ENCODE data around the gene KIAA0513. TPM values are rescaled to one million over a fixed set of nuclear protein-coding genes. Genes with fewer than 3 reads are reported as not detected.

The KIAA0513 gene
- total RNA-seq, 2 donors from 2014 or later = 13.4 to 50.1 TPM

DNA sequence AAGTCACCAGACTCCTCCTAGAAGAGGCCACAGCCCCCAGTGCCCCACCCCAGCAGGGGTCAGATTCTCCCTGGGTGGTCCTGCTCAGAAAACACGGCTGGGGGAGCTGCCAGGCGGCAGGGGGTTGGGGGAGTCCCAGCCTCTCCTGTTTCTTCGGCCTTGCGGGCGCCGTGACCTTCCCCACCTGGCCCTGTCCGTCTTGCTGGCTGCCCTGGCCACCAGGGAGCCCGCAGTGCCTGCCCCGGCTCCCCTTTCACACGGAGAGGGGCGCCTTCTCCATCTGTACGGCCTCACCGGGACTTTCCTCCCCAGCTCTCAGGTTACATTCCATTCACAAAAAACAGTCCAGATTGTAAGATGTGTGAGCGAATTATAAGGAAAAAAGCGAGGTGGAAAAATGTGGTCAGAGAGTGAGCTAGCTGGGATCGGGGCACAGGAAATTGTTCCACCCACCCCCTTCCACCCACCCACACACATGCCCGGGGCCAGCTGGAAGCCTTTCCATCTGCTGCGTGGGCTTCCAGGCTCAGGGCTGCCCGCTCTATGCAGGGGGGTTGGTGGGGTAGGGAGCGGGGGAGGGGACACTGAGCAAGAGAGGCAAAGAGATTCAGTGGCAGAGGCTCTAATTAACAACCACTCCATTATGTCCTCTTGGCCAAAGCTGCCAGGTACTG, 99.2 kb downstream of the KIAA0513 start:
- no peaks in the 10 kb centered on the region for H3K9me3 ChIP-seq
- ATAC-seq (ENCODE audit: insufficient number of reproducible peaks, low FRiP score, low read depth) = peak; percentile 27
- peaks cover 50 to 71% of the 10 kb centered on the region in 2 donors for H3K4me1 ChIP-seq (ENCODE audit: control insufficient read depth in 1 of 2, low read depth in 2 of 2)
- no peaks in the 10 kb centered on the region for H3K36me3 ChIP-seq
- peak overlapping the region; percentile 90 to 96 for H3K27ac ChIP-seq
- no peaks in the 10 kb centered on the region for H3K27me3 ChIP-seq (replicated peaks; ENCODE audit: insufficient read depth)
- H3K4me3 ChIP-seq = peak overlapping the region; percentile 44
- DNase-seq (ENCODE audit: low spot score) = no peak
- TF ChIP-seq, protein P1, sequence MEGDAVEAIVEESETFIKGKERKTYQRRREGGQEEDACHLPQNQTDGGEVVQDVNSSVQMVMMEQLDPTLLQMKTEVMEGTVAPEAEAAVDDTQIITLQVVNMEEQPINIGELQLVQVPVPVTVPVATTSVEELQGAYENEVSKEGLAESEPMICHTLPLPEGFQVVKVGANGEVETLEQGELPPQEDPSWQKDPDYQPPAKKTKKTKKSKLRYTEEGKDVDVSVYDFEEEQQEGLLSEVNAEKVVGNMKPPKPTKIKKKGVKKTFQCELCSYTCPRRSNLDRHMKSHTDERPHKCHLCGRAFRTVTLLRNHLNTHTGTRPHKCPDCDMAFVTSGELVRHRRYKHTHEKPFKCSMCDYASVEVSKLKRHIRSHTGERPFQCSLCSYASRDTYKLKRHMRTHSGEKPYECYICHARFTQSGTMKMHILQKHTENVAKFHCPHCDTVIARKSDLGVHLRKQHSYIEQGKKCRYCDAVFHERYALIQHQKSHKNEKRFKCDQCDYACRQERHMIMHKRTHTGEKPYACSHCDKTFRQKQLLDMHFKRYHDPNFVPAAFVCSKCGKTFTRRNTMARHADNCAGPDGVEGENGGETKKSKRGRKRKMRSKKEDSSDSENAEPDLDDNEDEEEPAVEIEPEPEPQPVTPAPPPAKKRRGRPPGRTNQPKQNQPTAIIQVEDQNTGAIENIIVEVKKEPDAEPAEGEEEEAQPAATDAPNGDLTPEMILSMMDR (IDR thresholded peaks at IDR 0.05) = no peak

DNA sequence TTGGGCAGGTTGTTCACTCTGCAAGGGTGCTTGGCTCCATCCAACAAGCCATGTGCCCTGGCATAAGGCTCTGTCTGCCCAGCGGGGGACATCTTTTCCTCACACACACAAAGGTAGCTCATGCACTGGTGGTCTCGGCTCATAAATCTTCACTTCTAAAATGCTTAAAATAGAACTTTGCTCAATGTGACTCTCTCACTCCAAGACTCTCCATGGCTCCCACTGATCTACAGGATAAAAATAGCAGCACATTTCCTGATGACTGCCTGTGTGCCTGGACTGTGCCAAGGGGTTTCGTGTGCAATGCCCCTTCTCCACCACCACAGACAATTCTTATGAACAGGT, 99.8 kb downstream of the KIAA0513 start:
- no peak for ATAC-seq (ENCODE audit: insufficient number of reproducible peaks, low FRiP score, low read depth)
- H3K9me3 ChIP-seq = no peaks in the 10 kb centered on the region
- TF ChIP-seq, protein P1 (IDR thresholded peaks at IDR 0.05) = no peak
- H3K27ac ChIP-seq = peak overlapping the region; percentile 90 to 96
- no peak for DNase-seq (ENCODE audit: low spot score)
- no peak overlapping the region for H3K4me3 ChIP-seq
- H3K27me3 ChIP-seq (replicated peaks; ENCODE audit: insufficient read depth) = no peaks in the 10 kb centered on the region
- peaks cover 50 to 71% of the 10 kb centered on the region in 2 donors for H3K4me1 ChIP-seq (ENCODE audit: control insufficient read depth in 1 of 2, low read depth in 2 of 2)
- no peaks in the 10 kb centered on the region for H3K36me3 ChIP-seq

DNA sequence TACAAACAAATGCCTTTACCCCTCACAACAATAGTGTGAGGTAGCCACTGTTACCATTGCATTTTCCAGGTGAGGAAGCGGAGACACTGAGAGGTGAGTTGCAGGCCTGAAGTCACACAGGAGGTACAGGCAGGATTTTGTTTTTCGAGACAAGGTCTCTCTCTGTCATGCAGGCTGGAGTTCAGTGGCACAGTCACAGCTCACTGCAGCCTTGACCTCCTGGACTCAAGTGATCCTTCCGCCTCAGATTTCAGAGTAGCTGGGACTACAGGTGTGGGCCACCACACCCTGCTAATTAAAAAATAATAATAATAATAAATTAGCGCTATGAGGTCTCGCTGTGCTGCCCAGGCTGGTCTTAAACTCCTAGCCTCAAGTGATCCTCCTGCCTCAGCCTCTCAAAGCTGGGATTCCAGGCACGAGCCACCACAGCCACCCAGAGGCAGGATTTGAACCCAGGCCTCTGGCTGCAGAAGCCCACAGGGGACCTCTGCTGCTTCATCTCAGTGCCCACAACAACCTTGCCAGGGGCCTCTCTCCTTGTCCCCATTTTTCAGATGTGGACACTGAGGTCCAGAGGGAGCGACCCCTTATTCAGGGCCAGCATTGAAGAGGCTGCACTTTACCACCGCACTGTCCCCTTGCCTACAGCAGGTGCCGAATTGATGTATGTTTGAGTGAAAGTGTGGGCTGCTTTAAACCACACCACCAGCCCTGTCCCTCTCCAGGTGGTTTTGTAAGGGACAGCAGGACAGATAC, 100.7 kb downstream of the KIAA0513 start:
- H3K27ac ChIP-seq = peak overlapping the region in 1 of 2 donors; percentile 96
- no peaks in the 10 kb centered on the region for H3K9me3 ChIP-seq
- TF ChIP-seq, protein P1 (IDR thresholded peaks at IDR 0.05) = no peak
- no peak for DNase-seq (ENCODE audit: low spot score)
- peaks cover 50 to 71% of the 10 kb centered on the region in 2 donors for H3K4me1 ChIP-seq (ENCODE audit: control insufficient read depth in 1 of 2, low read depth in 2 of 2)
- H3K4me3 ChIP-seq = no peak overlapping the region
- no peaks in the 10 kb centered on the region for H3K27me3 ChIP-seq (replicated peaks; ENCODE audit: insufficient read depth)
- no peaks in the 10 kb centered on the region for H3K36me3 ChIP-seq
- ATAC-seq (ENCODE audit: insufficient number of reproducible peaks, low FRiP score, low read depth) = no peak

DNA sequence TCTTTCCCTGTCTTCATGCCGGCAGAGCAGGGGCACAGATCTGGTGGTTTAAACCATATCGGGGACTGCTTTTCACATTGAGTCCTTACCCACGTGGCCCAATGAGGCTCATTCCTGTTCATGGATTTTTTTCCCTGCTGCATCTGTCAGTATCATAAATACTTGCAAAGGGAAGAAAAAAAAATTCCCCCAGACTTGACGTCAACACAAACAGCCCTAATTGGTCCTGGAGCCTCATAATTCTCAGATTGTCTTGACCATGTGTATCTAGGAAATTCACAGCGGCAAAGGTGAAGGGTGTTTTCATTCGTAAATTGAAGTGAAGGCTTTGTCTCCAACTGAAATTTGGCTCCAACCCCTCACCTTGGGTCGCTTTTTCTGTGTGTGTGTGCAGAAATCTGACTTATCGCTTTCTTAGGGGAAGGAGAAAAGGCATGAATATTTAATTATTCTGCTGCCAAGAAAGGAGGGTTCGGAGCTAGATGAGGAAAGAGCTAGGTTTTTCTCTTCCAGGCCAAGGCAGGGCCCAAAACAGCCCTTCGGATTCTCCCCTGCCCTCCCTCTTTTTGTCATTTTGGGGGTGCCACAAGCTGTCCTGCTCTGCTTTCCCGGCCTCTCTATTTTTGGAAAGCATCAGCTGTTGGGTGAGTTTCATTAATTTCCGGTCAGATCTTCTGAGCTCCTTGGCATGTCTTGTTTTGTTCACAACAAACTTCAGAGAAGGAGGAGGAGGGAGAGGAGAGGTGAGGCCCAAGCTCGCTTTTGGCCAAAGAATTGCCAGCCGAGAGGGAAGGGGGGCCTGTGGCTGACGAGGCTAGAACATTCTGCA, 102.5 kb downstream of the KIAA0513 start:
- DNase-seq (ENCODE audit: low spot score) (no peak), ATAC-seq (ENCODE audit: insufficient number of reproducible peaks, low FRiP score, low read depth) (no peak)
- TF ChIP-seq, protein P1 (IDR thresholded peaks at IDR 0.05) = no peak
- H3K27ac ChIP-seq = peak overlapping the region; percentile 85
- H3K27me3 ChIP-seq (replicated peaks; ENCODE audit: insufficient read depth) = no peaks in the 10 kb centered on the region
- no peaks in the 10 kb centered on the region for H3K9me3 ChIP-seq
- H3K4me3 ChIP-seq = no peak overlapping the region
- peaks cover 38 to 54% of the 10 kb centered on the region in 2 donors for H3K4me1 ChIP-seq (ENCODE audit: control insufficient read depth in 1 of 2, low read depth in 2 of 2)
- H3K36me3 ChIP-seq = no peaks in the 10 kb centered on the region

DNA sequence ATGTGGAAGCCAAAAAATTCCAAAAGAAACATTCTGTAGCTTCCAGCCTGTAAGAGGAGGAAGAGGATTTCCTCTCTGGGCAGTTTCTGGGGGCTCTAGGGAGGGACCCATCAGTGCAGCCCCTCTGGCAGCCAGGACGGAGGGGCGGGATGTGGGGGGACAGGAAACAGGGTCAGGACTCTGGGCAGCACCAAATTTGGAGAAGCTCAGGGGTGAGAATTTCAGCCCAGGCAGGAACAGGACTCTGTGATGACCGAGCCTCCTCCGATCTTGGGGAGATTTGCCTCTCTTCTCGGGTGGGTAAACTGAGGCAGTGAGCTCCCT, 103.1 kb downstream of the KIAA0513 start:
- H3K9me3 ChIP-seq = no peaks in the 10 kb centered on the region
- H3K4me1 ChIP-seq (ENCODE audit: control insufficient read depth in 1 of 2, low read depth in 2 of 2) = peaks cover 33 to 48% of the 10 kb centered on the region in 2 donors
- peak overlapping the region; percentile 85 for H3K27ac ChIP-seq
- H3K27me3 ChIP-seq (replicated peaks; ENCODE audit: insufficient read depth) = no peaks in the 10 kb centered on the region
- no peak for DNase-seq (ENCODE audit: low spot score)
- no peak for ATAC-seq (ENCODE audit: insufficient number of reproducible peaks, low FRiP score, low read depth)
- no peaks in the 10 kb centered on the region for H3K36me3 ChIP-seq
- TF ChIP-seq, protein P1 (IDR thresholded peaks at IDR 0.05) = no peak
- peak overlapping the region; percentile 5 for H3K4me3 ChIP-seq
